GM21737 (cell line): Measurements from ENCODE around the gene KCNA10.

ENCODE experiments used
- ATAC-seq: cut with Tn5 transposase; IDR thresholded peaks from one replicate; pipeline ENCODE4 v1.9.1; 2021; ENCODE audit warnings: mild to moderate bottlenecking, moderate library complexity; ENCODE audit not compliant: unreplicated experiment

Gene KCNA10

DNA sequence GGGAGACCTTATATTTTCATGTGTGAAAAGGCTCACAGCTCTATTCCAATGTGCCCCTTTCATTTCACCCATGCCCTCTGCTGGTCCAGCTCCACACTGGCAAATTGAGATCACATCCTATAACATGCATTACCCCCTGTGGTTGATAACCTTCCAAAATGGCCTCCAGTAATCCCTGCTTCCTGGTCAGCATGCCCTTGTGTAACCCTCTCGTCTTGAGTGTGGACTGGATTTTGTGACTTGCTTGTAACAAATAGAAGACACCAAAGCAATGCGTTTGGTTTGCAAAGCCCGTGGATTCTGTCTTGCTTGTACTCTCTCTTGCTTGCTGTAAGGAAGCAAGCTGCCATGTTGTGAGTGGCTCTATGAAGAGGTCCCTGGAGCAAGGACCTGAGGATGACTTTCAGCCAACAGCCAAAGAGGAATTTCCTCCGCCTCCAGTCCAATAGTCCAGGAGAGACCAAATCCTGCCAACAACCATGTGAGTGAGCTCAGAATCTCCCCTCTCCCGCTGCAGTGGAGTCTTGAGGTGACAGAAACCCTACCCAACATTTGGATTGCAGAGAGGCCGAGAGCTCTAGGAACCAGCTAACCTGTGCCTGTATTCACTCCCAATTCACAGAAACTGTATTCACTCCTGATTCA lies 17.4 kb downstream of the KCNA10 start:
- no peak for ATAC-seq

DNA sequence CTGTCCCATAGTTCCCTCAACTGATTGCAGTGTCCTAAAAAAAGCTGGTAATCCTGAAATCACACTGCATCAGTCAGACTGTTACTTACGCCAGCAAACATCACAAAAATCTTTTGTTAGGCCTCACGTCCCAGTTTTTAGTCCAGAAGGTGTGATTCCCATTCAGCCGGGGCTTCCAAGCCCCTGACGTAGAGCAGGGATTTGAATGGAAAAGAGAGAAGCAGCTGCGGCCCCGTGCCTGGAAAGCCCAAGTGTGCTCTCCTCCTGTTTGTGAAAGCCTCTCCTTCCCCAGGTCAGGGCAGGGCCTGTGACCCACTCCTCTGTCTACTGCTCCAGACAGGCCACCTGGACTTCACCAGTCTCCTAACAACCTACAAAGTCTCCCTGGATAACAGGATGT lies 20.7 kb downstream of the KCNA10 start:
- no peak for ATAC-seq

DNA sequence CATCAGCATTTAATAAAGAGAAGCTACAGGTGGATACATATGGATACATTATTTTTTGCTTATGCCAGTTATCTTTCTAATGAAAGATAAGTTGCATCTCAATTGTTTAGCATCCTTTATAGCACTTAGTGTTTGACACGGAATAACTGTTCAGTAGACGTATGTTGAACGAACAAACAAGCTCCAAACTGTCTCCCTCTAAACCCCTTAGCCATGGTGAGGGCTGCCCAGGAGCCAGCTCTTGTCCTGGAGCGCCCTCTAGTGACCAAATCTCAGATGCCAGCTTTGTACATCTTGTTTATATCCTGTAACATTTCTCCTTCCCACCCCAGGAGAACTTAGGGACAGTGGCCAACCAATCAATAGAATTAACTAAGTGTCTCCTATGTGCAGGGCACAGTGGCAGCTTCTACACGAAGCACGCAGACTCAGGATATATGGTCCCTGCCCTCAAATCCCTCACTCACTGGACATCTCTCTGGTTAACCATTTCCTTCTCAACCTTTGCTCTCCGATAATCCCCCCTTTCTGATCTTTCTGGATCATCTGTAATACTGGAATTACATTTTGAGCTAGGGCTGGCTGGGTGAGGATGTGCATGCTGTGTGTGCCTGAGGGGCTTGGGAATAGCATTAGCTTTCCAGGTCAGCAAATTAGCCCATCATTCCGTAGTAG lies 22.9 kb downstream of the KCNA10 start:
- ATAC-seq = no peak

DNA sequence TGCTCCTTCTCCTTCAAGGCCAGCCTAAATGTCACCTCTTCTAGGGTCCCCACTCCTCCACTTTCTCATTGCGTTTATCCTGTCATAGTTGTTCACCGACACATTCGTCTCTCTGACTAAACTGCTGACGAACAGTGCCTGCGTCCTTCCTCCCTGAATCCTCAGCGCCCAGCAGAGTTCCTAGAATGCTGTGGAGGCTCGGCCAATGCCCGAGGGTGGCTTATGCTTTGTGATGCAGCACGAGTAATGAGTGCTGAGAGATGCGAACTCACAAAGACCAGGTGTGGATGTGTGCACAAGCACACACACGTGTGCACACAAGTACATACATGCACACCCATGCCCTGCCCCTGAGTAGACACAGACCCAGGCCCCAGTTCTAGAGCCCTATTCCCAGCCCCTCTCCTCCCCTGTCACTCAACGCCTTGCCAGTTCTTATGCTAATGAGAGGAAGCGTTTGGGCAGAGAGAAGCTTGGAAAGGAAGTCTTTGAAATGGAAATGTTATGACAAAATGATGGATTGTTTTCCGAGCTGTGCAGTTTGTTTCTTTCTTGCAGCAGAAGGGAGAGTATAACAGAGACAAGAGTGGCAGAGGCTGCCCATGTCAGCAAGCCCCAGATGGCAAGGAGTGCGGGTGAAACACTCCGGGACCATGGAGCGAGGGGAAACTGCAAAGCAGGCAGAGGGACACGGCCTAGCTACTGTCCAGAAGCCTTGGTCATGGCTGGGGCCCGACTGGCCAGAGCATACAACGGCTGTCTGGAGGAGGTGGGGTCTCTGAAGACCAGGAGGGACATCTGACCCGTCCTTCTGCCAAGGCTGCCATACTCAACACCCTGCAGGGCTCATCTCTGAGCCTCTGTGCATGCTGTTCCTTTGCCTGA lies 24.2 kb downstream of the KCNA10 start:
- ATAC-seq = no peak

DNA sequence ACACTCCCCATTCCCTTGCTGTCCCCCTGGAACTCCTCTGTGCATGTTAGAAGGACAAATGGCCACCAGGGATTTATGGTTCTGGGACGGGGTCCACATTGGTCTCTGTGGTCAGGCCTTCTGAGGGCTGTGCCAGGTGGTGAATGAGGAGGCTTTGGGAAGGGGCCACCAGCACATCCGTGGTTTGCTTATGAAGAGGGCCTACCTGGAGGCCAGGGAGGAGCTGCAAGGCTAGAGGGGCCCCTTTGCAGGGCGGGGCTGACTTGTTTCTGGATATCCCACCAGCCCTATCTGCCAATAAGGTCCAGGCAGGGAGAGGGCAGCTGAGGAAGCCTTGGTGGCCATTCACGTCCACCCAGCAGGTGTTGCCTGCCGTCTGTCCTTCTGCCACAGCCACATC lies 24.9 kb downstream of the KCNA10 start:
- no peak for ATAC-seq

DNA sequence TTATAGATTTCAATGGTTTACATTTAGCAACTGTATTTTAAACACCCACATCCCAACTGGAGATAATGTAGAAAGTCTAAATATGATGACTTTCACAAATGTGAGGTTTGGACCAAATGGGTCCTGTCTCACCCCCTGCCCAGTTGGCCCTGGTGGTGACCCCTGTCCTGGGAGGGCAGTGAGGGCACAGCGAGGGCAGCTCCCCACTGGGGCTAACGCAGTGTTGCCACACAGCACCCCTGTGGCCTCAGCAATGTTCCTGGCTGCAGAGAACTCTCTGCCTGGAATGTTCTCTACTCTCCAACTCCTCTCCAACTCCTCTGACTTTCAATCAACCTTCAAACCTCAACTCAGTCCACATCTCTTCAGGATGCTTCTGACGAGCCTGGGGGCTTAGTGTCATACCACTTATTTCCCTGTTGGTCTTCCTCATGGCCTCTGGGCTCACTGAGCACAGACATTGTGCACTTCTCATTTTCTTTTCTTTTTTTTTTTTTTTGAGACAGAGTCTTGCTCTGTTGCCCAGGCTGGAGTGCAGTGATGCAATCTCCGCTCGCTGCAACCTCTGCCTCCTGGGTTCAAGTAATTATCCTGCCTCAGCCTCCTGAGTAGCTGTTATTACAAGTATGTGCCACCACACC lies 25.8 kb downstream of the KCNA10 start:
- ATAC-seq = no peak

DNA sequence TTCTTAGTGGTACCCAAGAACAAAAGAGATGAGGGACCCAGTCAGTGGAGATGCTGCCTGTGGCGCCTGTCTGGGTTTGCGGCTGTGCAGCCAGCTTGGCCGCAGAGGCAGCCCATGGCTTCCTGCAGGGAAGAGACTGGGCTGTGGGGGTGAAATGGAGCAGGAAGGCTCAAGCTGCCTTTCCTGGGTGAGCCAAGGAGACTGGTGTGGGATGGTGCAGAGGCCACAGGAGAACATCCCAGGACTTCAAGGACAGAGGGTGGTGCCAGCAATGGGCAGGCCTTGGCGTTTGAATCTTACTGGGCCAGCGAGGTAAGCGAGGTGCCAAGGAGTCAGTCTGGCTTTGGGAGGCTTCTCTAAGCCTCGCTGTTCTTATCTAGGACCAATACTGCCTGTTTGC lies 26.4 kb downstream of the KCNA10 start:
- ATAC-seq = no peak

DNA sequence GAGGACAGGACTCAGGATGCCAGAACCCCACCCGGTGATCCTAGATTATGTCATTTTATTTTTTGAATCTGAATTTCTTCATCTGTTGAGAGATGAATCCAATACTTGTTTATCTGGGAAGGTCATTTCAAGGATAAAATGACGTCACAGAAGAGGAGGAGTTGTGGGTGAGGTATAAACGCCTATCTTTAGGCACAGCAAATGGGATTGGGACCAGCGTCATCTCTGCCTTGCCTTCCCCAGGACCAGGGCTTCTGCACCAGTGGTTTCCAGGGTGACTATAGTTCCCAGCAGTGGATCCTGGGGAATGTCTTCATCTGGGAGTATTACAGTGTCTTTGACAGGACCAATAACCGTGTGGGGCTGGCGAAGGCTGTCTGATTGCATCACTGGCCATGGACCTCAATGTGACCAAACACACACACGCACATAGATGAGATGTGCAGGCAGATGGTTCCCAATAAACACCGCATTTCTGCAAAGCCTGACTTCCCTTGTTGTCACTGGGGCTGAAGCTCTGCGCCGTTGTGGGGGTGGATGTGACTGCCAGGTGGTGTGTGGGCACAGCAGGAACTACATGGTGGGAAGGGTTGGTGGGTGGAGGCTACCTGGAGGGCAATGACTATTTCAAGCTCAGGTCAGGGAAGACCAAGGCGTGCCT lies 28.1 kb downstream of the KCNA10 start:
- no peak for ATAC-seq

DNA sequence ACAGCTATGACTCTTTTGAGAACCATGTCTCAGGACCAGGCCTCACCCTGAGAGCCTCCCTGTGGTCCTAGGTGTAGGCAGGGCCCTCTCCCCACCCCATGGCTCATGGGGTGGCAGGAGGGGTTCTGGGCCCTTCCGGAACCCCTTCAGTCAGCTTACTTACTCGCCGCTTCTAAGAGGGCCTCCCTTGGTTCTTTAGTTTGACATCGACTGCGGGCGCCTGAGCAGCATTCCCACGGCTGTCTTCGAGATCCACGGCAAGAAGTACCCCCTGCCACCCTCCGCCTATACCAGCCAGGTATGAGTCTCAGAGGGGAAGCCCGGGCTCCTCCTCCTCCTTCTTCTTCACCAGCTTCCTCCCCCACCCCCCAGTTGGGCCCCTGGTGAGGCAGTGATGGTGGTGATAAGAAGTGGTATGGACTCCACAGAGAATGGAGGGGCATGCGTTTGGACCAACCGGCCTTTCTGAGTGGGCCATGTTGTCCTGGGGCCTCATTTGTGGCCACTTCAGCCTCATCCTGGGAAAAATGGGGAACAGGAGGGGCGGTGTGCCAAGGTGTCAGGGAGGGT lies 28.9 kb downstream of the KCNA10 start:
- ATAC-seq = no peak

DNA sequence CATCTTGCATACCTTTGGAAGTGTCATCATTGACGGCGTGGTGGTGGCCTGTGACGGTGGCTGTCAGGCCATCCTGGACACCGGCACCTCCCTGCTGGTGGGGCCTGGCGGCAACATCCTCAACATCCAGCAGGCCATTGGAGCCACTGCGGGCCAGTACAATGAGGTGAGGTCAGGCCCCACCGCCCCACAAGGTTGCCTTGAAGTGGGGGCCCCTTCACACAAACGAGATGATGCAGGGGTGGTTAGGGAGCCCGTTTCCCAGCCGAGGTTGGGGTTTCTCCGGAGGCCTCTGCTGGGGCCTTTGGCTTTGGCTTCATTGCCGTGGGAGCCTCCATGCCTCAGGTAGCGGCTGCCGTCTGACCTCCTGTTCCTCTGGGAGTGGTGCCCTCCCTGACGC lies 29.6 kb downstream of the KCNA10 start:
- ATAC-seq = no peak

DNA sequence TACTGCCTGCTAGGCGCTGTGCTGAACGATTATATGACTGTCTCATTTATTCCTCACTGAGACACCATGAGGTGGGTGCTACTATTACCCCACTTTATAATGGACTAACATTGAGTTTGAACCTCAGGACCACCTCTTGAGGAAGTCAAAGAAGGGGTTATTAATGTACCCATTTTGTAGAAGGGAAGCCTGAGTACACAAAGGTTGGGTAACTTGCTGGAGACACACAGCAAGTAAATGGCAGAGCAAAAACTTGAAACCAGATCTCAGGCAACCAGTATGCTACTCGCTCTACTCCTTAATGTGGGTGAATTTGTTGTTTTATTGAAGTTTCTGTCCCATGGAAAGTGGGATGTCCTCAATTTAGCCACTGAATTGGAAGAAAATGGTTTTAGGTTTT lies 30.1 kb downstream of the KCNA10 start:
- no peak for ATAC-seq

DNA sequence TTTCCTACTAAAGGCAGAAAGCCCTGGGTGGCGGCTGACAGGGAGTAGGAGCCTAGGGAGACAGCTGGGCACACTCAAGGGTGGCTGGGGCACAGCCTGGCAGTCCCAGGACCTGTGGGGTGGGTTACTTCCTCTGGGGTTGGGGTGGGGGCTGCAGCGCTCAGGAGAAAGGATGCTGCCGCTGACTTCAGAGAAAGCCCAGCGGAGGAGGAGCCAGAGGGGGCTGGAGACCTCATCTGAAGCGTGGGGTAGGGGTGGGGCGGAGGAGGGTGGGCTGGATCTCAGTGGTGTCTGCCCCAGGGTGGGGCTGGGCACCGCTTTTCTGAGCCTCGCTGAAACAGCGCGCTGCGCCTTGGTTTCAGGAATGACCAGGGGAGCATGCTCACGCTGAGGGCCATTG lies 30.8 kb downstream of the KCNA10 start:
- no peak for ATAC-seq

DNA sequence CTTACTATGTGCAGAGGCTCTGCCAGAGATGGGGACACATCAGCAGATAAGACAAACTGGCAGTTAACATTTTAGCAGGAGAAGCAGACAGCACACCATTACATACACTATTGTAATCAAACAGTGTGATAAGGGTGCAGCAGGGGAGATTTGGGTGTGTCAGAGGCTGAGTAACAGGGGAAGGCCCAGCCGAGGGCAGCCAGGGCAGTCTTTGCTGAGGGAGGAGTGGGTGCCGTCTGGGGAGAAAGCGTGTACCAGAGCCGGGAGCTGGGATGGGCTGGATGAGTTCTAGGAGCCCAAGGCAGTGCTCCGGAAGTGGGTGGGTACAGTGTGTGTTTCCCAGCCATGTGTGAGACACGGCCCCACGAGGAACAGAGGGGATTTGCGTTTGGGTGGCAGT lies 31.2 kb downstream of the KCNA10 start:
- ATAC-seq = no peak

DNA sequence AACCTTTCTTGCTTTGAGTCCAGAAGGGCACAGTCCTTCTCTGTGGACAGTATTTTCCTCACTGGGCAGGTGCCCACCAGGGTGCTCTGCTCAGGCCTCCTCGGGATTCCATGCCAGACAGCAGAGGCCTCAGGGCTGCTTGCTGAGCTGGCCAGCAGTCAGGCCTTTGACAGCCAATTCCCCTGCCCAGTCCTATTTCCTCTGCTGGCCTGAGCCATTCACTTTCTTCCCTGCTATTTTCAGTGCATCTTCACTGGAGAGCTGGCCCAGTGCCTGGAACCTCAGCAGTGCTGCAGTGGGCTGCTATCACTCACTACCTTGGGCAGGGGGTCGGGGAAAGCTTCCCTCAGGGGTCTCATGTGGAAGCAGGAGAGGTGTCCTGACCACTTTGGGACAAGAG lies 33.2 kb downstream of the KCNA10 start:
- no peak for ATAC-seq

DNA sequence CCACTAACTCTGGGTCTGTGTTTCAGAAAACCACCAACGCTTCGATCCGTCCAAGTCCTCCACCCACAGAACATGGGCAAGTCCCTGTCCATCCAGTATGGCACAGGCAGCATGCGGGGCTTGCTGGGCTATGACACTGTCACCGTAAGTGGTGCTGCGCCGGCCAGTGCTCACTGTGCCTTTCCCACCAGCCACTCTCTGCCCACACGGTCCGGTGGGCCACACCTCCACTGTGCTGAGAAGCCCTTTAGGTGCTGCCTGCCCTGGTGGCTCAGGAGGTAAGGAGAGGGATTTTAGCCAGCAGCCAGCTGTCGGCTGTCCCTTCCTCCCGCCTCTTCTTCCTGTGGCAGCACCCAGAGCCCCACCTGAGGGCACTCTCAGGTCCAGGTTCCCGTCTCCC lies 34.2 kb downstream of the KCNA10 start:
- ATAC-seq = no peak

DNA sequence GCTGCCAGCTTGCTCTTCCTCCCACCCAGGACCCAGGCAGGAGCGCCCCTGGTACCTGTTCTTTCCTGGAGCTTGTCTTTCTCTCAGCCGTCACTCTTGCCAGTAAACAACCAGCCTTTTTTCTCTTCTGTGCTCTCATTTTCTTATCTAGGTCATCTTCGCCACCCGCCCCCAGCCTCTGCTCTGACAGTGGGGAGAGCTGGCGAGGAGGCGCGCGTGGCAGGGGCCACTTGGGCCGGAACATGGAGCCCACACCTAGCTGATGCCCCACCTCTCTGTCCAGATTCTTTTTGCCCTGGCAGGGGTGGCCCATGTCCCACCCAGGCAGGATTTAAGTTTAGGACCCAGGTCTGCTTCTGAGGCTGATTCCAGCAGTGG lies 35.7 kb downstream of the KCNA10 start:
- no peak for ATAC-seq

DNA sequence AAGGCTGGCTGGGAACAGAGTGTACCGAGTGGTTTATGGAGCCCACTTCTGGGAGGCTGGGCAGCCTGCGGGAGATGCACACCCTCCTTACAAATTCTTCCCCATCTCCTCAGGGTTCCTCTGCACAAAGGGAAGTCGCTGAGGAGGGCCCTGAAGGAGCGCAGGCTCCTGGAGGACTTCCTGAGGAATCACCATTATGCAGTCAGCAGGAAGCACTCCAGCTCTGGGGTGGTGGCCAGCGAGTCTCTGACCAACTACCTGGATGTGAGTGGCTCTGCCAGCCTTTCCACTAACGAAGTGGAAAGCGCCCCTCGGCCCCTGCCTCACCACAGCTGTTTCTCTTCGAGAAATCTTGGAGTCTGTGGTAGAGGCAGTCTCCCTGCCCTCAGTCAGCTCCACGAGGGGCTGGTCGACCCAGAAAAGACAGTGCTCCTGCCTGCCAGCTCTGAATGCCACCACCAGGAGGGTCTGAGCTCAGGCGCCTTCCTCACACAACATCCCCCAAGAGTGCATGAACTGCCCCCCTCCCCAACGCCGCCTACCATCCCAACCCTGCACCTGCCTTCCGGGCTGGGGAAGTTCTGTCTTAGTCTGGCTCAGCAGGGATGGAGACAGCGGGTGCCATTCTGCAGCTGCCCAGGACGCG lies 36.2 kb downstream of the KCNA10 start:
- no peak for ATAC-seq

DNA sequence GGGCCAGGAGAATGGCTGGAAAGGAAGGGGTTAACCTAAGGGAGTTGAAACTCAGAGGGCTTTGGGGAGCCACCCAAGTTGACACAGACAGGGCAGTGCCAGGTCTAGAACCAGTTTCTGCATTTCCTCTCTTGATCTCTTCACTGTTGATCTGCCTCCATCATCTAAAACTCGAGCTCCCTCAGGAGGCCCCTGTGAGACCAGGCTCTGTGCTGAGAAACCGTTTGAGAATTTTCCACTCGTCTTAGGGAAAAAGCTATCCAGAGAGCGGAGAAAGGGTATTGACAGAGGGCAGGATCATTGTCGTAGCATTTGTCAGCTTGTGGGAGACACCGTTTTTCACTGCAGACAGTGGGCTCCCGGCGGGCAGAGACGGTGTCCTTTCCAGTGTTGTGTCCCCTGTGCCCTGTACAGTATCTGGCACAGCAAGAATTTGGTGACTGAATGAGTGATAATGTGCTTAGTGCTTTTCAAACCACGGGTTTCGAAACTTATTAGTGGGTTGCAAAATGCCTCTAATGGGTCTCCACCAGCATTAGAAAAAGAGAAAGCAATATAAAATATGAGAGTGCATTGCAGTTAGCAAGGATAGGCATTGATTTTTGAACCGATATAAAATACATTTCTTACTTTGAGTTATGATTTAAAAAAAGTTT lies 36.9 kb downstream of the KCNA10 start:
- ATAC-seq = no peak

DNA sequence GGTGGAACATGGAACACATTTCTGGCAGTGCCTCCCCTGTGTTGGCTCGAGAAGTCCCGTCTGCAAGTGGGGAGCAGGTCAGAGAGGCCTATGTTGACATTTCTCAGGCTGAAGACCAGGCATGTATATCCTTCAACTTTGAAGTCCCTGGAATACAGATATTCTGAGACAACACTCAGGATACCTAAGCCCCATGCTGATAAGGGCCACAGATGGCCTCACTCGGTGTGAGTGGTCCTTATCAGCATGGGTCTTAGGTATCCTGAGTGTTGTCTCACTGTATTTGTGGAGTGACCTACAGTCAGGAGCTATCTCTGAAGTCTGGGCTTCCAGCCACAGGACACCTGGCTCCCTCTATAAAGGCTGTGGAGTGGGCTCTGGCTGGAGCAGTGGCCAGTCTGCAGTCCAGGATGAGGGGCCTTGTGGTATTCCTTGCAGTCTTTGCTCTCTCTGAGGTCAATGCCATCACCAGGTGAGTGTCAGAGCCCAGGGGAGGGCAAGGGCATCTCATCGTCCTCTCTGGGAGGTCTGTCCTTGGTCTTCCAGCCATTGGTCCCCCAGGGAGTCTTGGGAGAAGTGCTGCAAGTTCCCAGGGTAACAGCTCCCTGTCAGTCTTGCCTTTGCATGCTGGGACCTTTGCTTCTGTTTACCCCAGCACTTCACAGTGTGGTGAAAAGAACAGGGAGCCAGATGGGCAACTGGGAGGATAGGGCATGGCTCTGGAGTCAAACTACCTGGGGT lies 38.4 kb downstream of the KCNA10 start:
- ATAC-seq = no peak
